Keratinocyte (primary cell): ENCODE measurements around the gene MMEL1. TPM values are rescaled to one million over a fixed set of nuclear protein-coding genes. Genes with fewer than 3 reads are reported as not detected.

Experiments used
- DNase-seq: peaks from one replicate; pipeline ENCODE4 v3.0.0-alpha.2; 2011; ENCODE audit warnings: low read depth, missing footprints, low spot score
- FAIRE-seq: peaks from 2 replicates; lab custom pipeline; 2011; peaks lifted over from hg19 to GRCh38; lab: Jason Lieb, UNC
- H2AFZ ChIP-seq: 2 replicates; pipeline ENCODE4 v1.6.0; 2012; ENCODE audit warnings: low read length, control low read depth, inconsistent platforms; ENCODE audit not compliant: control insufficient read depth
- H3K27ac ChIP-seq: 2 replicates; pipeline ENCODE4 v1.5.1; 2011; ENCODE audit warnings: low read length; ENCODE audit not compliant: control insufficient read depth, insufficient read depth
- H3K27me3 ChIP-seq: 3 replicates; pipeline ENCODE4 v1.6.0; 2011; ENCODE audit warnings: low read length; ENCODE audit not compliant: control insufficient read depth, insufficient read depth; ENCODE audit errors: extremely low read depth
- H3K36me3 ChIP-seq, 2 experiments: 2 replicates in 1 of 2; 3 replicates in 1 of 2; pipeline ENCODE4 v1.5.1; 2011; ENCODE audit warnings: low read length in 2 of 2, mild to moderate bottlenecking in 1 of 2; ENCODE audit not compliant: control insufficient read depth in 2 of 2, insufficient read depth in 2 of 2; ENCODE audit errors: extremely low read depth in 1 of 2
- H3K4me1 ChIP-seq: 3 replicates; pipeline ENCODE4 v1.5.1; 2011; ENCODE audit warnings: low read length; ENCODE audit not compliant: control insufficient read depth, insufficient read depth; ENCODE audit errors: extremely low read depth
- H3K4me2 ChIP-seq: 3 replicates; pipeline ENCODE4 v1.6.0; 2011; ENCODE audit warnings: low read depth, low read length; ENCODE audit not compliant: control insufficient read depth, insufficient read depth; ENCODE audit errors: extremely low read depth
- H3K4me3 ChIP-seq, 3 experiments: fragments of 200-600 bp in 1 of 3; sonication (generic) in 1 of 3; 2 replicates in 2 of 3; 3 replicates in 1 of 3; pipeline ENCODE4 v1.5.1; 2011 to 2016; ENCODE audit warnings: low read length in 3 of 3, mild to moderate bottlenecking in 3 of 3, control low read depth in 2 of 3, inconsistent platforms in 1 of 3, low read depth in 1 of 3, mixed read lengths in 1 of 3, mixed run types in 1 of 3, moderate library complexity in 1 of 3; ENCODE audit not compliant: control insufficient read depth in 2 of 3, insufficient read depth in 2 of 3; ENCODE audit errors: extremely low read depth in 1 of 3
- H3K79me2 ChIP-seq: 2 replicates; pipeline ENCODE4 v1.6.0; 2012; ENCODE audit warnings: low read length; ENCODE audit not compliant: control insufficient read depth, insufficient read depth
- H3K9ac ChIP-seq: 3 replicates; pipeline ENCODE4 v1.6.0; 2011; ENCODE audit warnings: low read length; ENCODE audit not compliant: control insufficient read depth, insufficient read depth; ENCODE audit errors: extremely low read depth
- H3K9me1 ChIP-seq: 3 replicates; pipeline ENCODE4 v1.6.0; 2011; ENCODE audit warnings: low read length; ENCODE audit not compliant: control insufficient read depth, insufficient read depth; ENCODE audit errors: extremely low read depth
- H3K9me3 ChIP-seq: 2 replicates; pipeline ENCODE4 v1.5.1; 2012; ENCODE audit warnings: low read depth, low read length; ENCODE audit not compliant: control insufficient read depth
- H4K20me1 ChIP-seq: 3 replicates; pipeline ENCODE4 v1.6.0; 2011; ENCODE audit warnings: low read length; ENCODE audit not compliant: control insufficient read depth, insufficient read depth; ENCODE audit errors: extremely low read depth
- CTCF ChIP-seq, 3 experiments: IDR thresholded peaks in 1 of 3; conservative IDR thresholded peaks in 1 of 3; optimal IDR thresholded peaks in 1 of 3; 2 replicates in 2 of 3; 3 replicates in 1 of 3; pipeline versions ENCODE3 to v1.5.1; 2011; ENCODE audit warnings: low read length in 3 of 3, mild to moderate bottlenecking in 3 of 3, moderate library complexity in 2 of 3, control low read depth in 1 of 3, inconsistent platforms in 1 of 3; ENCODE audit not compliant: insufficient read depth in 2 of 3; ENCODE audit errors: extremely low read depth in 1 of 3
- EZH2 ChIP-seq: IDR thresholded peaks from one replicate; pipeline ENCODE4 v1.6.1; 2012; ENCODE audit warnings: inconsistent platforms, mild to moderate bottlenecking, low read length, moderate library complexity
- dilution Hi-C: fragments of 300-500 bp; cut with MboI; formaldehyde crosslinking; loops from one replicate; pipeline ENCODE4 v1.7.0; 2020; ENCODE audit warnings: low sequenced_read_pairs; ENCODE audit not compliant: extremely low pct_ligation_motif_present
- polyA plus RNA-seq, 5 experiments: library from polyadenylated mRNA; depleted of rRNA in 3 of 5; stranded (reverse) in 3 of 5; stranded (forward) in 1 of 5; unstranded in 1 of 5; fragments of >200 nt; gene quantifications; 1 replicate in 1 of 5; 2 replicates in 3 of 5; 3 replicates in 1 of 5; pipeline versions ENCODE4 v1.2.1 to v1.2.3, GENCODE V29; 2011 to 2012; ENCODE audit warnings: missing spikeins in 2 of 5, low read depth in 1 of 5, low replicate concordance in 1 of 5

MMEL1 gene
- polyA plus RNA-seq, 1 donor (not counting 4 experiments of a cell fraction or from before 2014, with no cell fraction given), result not detected

DNA sequence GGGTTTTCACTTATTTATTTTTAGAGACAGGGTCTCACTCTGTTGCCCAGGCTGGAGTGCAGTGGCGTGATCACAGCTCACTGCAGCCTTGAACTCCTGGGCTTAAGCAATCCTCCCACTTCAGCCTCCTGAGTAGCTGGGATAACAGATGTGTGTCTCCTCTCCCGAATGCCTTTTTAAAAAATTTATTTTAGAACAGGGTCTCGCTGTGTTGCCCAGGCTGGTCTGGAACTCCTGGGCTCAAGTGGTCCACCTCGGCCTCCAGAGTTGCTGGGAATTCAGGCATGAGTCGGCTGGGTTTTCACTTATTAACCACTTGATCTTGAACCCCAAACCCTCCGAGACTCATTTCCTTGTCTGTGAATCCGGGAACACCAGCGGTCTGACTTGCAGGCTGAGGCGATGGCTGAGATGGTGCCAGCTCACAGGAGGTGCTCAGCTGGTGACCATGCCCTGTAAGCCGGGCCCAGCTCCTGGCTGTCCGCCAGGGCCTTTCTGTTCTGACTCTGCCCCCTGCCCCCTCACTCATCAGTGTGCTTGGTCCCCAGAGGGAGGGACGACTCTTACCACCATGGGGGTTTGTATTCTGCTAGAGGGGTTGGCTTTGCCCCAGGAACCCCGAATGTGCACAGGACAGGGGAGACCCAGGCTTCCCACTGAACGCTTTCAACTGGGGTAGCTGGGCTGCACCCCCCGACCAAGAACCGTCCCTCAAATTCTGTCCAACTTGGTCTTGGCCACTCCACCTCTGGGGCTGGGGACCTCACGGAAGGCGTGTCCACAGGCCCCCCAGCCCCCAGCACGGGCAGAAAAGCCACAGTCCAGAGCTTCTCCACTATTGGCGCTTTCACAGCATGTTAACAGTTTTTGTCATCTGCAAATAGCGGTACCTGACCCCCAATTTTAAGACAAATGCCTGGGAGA lies 22.5 kb downstream of the MMEL1 start:
- Histone ChIP-seq H3K9me1 (no peaks in the 10 kb centered on the region), H3K27ac (no peak overlapping the region), H3K27me3 (no peaks in the 10 kb centered on the region), H2AFZ (no peak overlapping the region), H3K4me3 (no peak overlapping the region), H3K9me3 (no peaks in the 10 kb centered on the region), H3K79me2 (no peaks in the 10 kb centered on the region), H3K4me1 (no peaks in the 10 kb centered on the region), H3K36me3 (no peaks in the 10 kb centered on the region), H3K9ac (no peak overlapping the region), H3K4me2 (no peak overlapping the region), H4K20me1 (no peaks in the 10 kb centered on the region)
- no peak for FAIRE-seq
- no peak for TF ChIP-seq EZH2
- TF ChIP-seq CTCF (optimal IDR thresholded peaks at IDR 0.05 in 1 of 3, IDR thresholded peaks at IDR 0.05 in 1 of 3, conservative IDR thresholded peaks at IDR 0.05 in 1 of 3; ENCODE audit: extremely low read depth in 1 of 3, insufficient read depth in 2 of 3, low read length in 3 of 3), result no peak
- DNase-seq, result no peak
- dilution Hi-C loops, result no loop called here

DNA sequence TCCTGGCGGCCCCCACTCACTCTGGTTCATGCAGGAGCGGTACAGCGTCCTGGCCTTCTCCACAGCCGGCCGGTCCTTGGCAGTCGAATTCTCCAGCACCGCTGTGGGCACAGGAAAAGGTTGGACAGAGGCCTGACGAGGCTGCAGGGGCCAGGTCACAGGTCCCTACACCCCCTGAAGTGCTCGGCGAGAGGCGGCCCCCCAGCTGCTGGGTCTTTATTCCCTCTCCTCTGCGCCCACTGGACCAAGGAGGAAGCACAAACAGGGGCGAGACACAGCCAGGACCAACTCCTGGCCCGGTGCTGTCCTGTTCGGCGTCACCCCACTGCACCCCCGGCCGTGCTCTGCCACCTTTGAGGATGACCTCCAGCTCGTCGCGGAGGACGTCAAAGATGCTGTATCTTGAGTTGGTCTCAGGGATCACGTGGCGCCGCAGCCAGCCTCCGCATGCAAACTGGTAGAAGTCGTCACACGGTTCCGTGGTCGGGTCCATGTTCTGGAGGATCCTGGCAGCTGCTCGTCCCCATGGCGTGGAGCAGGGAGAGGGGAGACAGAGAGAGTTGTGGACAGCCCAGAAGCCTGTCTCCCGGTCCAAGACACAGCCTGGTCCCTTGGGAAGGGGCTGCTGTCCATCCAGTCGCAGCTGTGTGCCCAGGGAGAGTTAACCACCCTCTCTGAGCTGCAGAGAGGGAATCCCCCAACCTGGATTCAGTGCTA lies 23.3 kb downstream of the MMEL1 start:
- TF ChIP-seq EZH2, result no peak
- TF ChIP-seq CTCF (optimal IDR thresholded peaks at IDR 0.05 in 1 of 3, IDR thresholded peaks at IDR 0.05 in 1 of 3, conservative IDR thresholded peaks at IDR 0.05 in 1 of 3; ENCODE audit: extremely low read depth in 1 of 3, insufficient read depth in 2 of 3, low read length in 3 of 3), result no peak
- no peaks in the 10 kb centered on the region for H3K9me1 ChIP-seq
- dilution Hi-C loops, result no loop called here
- no peaks in the 10 kb centered on the region for H3K9me3 ChIP-seq
- DNase-seq, result no peak
- H3K4me1 ChIP-seq, result no peaks in the 10 kb centered on the region
- H3K27ac ChIP-seq, result no peak overlapping the region
- no peaks in the 10 kb centered on the region for H3K36me3 ChIP-seq
- no peak overlapping the region for H2AFZ ChIP-seq
- no peaks in the 10 kb centered on the region for H4K20me1 ChIP-seq
- no peak for FAIRE-seq
- no peaks in the 10 kb centered on the region for H3K79me2 ChIP-seq
- no peak overlapping the region for H3K4me3 ChIP-seq
- H3K9ac ChIP-seq, result no peak overlapping the region
- no peak overlapping the region for H3K4me2 ChIP-seq
- H3K27me3 ChIP-seq, result no peaks in the 10 kb centered on the region
